Islet precursor cell (in vitro differentiated cells): ENCODE results near the gene C2CD5.

Experiments used
- DNase-seq: peaks from one replicate; pipeline ENCODE4 v3.0.0-alpha.2; 2018

The C2CD5 gene

GRCh38 chr12:22409377-22410164 is 134.8 kb downstream of the C2CD5 start:
- no peak for DNase-seq

- DNase-seq = no peak
These were observed 135.5 kb downstream of the C2CD5 start for GRCh38 chr12:22408610-22409376.

GRCh38 chr12:22407397-22407796 is 136.9 kb downstream of the C2CD5 start:
- no peak for DNase-seq

GRCh38 chr12:22406627-22407026 is 137.7 kb downstream of the C2CD5 start:
- DNase-seq = no peak

GRCh38 chr12:22399464-22400180 is 144.7 kb downstream of the C2CD5 start:
- no peak for DNase-seq
